SHP77 treated with DMSO at 0.1 percent for 48 hours (cell line): Measurements from ENCODE around the gene SFRP2.

ENCODE experiments used
- DNase-seq: peaks from one replicate; lab custom pipeline; 2025; lab: John Stamatoyannopoulos, UW

Gene SFRP2

DNA sequence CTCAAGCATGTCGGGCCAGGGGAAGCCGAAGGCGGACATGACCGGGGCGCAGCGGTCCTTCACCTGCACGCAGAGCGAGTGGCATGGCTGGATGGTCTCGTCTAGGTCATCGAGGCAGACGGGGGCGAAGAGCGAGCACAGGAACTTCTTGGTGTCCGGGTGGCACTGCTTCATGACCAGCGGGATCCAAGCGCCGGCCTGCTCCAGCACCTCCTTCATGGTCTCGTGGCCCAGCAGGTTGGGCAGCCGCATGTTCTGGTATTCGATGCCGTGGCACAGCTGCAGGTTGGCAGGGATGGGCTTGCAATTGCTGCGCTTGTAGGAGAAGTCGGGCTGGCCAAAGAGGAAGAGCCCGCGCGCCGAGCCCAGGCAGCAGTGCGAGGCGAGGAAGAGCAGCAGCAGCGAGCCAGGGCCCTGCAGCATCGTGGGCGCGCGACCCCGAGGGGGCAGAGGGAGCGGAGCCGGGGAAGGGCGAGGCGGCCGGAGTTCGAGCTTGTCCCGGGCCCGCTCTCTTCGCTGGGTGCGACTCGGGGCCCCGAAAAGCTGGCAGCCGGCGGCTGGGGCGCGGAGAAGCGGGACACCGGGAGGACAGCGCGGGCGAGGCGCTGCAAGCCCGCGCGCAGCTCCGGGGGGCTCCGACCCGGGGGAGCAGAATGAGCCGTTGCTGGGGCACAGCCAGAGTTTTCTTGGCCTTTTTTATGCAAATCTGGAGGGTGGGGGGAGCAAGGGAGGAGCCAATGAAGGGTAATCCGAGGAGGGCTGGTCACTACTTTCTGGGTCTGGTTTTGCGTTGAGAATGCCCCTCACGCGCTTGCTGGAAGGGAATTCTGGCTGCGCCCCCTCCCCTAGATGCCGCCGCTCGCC is at the start of gene SFRP2:
Gene SFRP2 (minus strand): TSS at position 671 of the 864 bp plus-strand sequence. CDS start 248 bp downstream, at position 423.
- no peak for DNase-seq

GRCh38 chr4:153838564-153838963 is 49.7 kb upstream of the SFRP2 start:
- no peak for DNase-seq

GRCh38 chr4:153834901-153835300 is 46.0 kb upstream of the SFRP2 start:
- no peak for DNase-seq

GRCh38 chr4:153832720-153833287 is 43.9 kb upstream of the SFRP2 start:
- no peak for DNase-seq

DNA sequence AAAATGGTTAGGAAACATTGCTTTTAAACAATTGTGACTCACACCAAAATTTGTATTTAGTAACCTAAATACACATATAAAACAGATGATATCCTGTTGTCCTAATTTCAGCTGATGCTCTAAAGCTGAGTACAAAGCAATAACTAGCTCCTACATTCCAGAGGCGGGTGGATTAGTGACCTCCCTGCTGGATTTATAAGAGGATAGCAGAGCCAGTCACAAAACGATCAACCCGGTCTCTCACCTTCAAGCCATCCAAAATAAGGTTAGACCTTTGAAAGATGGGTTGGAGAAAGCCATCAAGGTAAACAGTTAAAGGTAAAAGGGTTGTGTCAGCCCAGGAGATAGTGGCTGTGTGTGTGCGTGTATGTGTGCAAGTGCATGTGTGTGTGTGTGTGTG is 43.2 kb upstream of the SFRP2 start:
- DNase-seq = no peak

DNA sequence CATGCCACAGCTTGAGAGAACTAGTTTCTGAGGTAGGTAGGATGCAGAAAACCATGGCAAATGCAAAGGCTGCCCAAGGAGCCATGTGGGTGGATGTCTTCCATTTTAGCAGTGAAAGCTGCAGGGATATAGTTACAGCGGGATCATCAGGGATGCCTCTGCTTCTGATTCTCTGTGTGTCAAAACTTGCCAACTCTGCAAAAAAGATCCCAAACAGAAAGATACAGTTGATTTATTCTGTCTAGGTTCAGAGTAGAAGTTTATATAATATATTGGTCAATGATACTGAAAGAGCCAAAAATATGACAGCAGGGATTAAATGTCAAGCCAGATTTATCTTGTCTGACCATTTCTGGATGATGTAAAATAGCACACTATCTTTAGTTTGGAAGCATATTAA is 42.4 kb upstream of the SFRP2 start:
- DNase-seq = no peak

- DNase-seq = no peak
These were observed 36.8 kb upstream of the SFRP2 start for GRCh38 chr4:153825691-153826090.

DNA sequence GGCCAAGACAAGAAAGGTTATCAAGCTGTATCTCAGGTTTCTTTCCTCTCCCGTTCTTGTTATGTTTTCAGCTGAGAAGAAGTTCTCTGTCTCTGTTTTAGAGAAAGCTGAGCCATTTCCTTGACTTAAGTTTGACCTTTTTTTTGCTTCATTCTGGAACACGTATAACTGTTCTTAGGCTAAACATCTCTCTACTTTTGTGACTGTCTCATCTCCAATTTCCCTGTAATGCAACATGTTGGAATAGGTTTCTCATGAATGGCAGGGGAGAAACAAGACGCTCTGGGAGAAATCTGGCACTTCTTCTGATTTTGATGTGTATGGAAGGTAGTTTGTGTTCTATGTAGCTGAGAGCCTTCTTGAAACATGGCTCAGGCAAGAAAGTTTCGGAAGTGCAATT is 36.2 kb upstream of the SFRP2 start:
- no peak for DNase-seq

DNA sequence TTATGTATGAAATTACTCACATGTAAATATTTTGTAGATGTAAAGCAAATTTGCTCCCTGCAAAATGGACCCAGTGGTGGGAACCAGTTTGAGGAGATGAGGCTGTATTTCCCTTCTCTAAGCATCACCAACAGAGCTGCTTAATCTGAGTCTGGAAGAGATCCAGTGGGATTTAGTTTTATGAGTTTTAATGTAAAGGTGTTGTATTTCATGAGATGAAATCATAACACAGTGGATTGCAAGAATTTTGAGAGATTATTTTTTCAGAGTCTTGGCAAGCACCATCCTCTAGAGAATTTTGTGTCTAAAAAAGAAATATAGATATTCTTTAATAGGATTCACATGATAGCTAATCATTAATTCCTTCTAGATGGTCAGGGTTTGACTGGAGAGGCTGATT is 35.6 kb upstream of the SFRP2 start:
- DNase-seq = no peak

GRCh38 chr4:153823483-153823882 is 34.6 kb upstream of the SFRP2 start:
- no peak for DNase-seq

DNA sequence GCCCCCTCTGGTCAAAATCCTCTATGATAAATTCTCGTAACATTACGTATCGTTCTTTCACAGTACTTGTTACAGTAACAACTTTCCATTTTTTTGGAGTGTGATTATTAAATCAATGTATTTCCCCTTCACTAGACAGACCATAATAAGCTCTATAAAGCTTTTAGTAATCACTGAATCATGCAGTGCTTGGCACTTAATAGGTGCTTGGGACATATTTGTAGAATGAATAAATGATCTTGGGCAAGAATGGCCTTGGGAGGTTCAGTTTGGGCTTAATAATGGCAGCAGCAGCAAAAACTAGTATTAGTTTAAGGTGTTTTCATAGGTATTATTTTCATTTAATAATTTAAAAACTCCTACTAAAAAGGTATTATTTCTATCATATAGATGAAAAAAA is 33.4 kb upstream of the SFRP2 start:
- DNase-seq = no peak

DNA sequence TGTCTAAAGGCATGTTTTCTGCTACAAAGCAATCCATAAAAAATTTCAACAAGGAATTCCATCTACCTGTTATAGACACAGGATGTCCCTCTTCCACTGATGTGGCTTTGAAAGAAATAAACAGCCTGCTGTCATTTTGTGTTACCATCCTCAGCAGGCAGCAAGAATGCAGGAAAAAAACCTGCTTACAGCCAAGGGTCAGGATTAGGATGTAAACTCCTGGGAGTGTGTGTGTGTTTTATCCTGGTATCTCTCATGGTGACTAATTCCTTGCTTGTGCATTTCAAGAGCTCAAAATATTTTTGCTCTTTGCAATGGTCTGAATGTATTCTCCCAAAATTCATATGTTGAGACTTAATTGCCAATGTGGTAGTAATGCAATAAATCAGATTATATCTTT is 28.6 kb upstream of the SFRP2 start:
- DNase-seq = no peak

DNA sequence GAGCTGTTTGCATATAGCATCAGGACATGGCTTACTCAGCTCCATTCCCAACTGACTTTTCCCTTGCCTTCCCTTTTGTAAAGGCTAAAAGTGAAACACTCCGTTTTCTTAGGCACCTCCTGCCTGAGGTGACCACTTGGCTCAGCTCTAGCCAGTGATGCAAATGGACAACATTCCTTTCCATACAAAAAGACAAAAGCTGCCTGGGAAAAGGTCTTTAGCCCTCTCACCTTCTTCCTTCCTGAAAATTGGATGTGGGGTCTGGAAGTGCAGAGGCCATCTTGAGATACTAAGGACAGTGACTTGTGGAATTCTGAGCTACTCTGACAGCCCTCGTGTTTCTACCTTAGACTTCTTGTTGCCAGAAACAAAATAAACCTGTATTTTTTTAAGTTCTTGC is 27.7 kb upstream of the SFRP2 start:
- DNase-seq = no peak

DNA sequence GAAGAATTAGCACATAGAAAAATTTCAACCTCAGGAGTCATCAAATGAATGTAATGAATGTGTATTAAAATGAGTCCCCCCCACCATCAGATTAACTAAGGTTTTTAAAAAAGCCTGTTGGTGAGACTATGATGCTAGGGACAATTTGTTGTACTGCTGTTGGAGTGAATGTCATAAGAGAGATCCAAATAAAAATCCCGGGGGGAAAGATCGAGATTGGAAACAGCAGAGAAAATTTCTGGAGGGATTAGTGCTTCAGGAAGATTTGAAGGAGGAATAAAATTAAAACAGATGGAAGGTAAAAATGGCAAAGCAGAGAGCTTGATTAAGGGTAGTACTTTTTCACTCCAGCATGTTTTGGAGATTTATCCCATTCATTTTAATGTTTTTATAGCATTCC is 25.9 kb upstream of the SFRP2 start:
- no peak for DNase-seq

- no peak for DNase-seq
These were observed 21.3 kb upstream of the SFRP2 start for GRCh38 chr4:153809916-153810810.

- no peak for DNase-seq
These were observed 20.4 kb upstream of the SFRP2 start for GRCh38 chr4:153809307-153809706.

DNA sequence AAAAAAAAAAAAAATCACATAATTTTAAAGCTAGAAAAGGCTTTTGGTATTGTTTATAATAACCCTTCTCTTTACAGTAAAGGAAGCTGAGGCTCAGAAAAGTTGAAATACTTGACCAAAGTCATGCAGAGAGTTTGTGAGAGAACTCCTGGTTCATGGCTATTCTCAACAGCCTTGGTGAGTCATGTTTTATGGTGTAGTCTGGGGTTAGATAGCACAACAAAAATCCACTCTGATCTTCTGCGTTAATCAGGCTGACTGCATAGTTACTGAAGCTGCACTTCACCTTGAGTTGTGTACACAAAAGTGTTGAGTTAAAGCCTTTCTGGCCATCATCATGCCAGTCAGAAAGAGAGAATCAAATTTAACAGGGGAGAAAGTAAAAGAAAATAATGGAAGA is 19.3 kb upstream of the SFRP2 start:
- no peak for DNase-seq

DNA sequence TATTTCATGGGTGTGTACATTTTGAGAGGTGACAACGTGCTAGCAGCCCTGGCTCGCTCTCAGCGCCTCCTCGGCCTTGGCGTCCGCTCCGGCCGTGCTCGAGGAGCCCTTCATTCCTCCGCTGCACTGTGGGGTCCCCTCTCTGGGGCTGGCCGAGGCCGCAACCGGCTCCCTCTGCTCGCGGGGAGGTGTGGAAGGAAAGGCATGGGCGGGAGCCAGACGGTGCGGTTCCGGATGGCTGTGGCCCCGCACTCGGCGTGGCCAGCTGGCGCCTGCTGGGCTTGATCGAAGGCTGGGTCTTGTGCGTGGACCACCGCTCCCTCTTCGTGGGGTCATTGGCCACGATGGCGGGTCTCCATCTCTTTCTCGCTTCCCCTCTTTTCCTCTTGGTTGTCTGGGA is 17.2 kb upstream of the SFRP2 start:
- DNase-seq = no peak

DNA sequence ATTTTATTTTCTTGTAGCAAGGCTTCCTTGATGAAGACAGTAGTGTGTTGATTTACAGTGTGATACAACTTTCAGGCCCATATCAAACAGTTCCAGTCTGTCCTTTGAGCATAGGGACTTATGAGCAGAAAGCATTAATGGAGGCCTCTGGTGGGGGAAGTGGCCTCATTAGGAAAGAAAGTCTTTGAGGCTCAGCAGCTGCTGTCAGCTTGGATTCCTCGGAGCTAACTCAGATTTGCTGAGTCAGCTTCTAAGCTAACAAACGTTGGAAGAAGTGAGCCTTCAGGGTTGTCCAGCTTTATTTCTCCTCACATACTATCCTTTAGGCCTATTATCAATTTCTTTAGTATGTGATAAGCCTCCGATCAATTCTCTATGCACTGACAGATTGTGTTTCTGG is 15.8 kb upstream of the SFRP2 start:
- no peak for DNase-seq

DNA sequence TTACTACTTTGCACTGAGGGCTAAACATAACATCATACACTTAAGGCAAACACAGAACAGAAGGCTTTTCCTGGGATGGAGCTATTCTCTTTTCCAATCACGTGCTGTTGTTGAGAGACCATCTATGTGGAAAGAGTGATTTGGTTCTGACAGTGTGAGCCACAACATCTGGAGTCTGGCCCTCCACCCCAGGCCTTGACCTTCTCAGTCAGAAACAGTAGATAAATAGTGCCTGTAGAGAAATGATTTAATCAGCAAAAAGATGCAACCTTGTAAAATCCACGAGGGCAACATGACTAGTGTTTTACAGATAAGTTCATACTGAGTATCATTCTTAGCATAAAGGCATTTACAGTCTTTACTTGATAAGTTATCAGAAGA is 10.8 kb upstream of the SFRP2 start:
- no peak for DNase-seq

GRCh38 chr4:153798901-153799693 is 10.2 kb upstream of the SFRP2 start:
- no peak for DNase-seq

DNA sequence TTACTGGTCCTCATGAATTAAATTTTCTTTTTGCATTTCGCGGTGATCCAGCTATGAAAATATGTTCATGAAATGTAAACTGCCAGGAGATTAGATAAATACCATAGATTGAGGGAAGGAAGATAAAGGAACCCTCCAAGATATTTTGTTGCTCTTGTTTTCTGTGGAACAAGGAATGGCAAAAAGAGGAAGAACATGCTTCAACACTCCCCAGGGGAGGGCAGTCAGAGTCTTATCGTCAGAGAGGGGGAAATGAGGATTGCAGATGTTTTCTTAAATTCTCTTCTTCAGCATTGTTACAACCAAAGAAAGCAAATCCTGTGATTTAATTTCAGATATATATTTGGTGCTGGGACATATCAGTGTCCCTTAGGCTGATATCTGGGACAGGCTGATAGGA is 9.5 kb upstream of the SFRP2 start:
- DNase-seq = no peak
